Measurements from ENCODE around the gene KSR2.

DNA sequence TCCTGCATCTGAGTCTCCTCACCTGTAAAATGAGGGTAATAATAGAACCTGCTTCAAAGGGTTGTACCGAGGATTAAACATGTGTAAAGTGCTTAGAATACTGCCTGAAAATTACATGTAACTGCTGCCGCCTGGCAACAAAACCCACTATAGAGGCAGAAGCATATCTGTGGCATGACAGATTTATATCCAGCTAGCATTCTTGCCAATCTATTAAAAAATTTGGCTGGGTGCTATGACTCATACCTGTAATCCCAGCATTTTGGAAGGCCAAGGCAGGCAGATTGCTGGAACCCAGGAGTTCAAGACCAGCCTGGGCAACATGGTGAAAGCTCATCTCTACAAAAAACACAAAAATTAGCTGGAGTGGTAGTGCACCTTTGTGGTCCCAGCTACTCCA is 16.4 kb upstream of the KSR2 start:
- TF ChIP-seq, protein P1, sequence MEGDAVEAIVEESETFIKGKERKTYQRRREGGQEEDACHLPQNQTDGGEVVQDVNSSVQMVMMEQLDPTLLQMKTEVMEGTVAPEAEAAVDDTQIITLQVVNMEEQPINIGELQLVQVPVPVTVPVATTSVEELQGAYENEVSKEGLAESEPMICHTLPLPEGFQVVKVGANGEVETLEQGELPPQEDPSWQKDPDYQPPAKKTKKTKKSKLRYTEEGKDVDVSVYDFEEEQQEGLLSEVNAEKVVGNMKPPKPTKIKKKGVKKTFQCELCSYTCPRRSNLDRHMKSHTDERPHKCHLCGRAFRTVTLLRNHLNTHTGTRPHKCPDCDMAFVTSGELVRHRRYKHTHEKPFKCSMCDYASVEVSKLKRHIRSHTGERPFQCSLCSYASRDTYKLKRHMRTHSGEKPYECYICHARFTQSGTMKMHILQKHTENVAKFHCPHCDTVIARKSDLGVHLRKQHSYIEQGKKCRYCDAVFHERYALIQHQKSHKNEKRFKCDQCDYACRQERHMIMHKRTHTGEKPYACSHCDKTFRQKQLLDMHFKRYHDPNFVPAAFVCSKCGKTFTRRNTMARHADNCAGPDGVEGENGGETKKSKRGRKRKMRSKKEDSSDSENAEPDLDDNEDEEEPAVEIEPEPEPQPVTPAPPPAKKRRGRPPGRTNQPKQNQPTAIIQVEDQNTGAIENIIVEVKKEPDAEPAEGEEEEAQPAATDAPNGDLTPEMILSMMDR (conservative IDR thresholded peaks at IDR 0.05; ENCODE audit: low read depth, low read length): no peak
- TF ChIP-seq POLR2A (IDR thresholded peaks at IDR 0.05; ENCODE audit: low read depth, low read length) (no peak), FOS (IDR thresholded peaks at IDR 0.05; ENCODE audit: low read depth, low read length) (no peak), MAFK (IDR thresholded peaks at IDR 0.05; ENCODE audit: low read depth, low read length) (no peak), CEBPB (IDR thresholded peaks at IDR 0.05; ENCODE audit: low read depth, low read length) (no peak), RCOR1 (IDR thresholded peaks at IDR 0.05; ENCODE audit: insufficient replicate concordance, low read length) (no peak), CHD1 (IDR thresholded peaks at IDR 0.05; ENCODE audit: low read depth, low read length) (no peak), SMC3 (IDR thresholded peaks at IDR 0.05; ENCODE audit: low read depth, low read length) (no peak), MAZ (IDR thresholded peaks at IDR 0.05; ENCODE audit: borderline replicate concordance, low read depth, low read length) (no peak), RAD21 (IDR thresholded peaks at IDR 0.05; ENCODE audit: low read length) (no peak), NFE2L2 (IDR thresholded peaks at IDR 0.05; ENCODE audit: low read depth, low read length) (no peak)
- TF ChIP-seq, protein P2, sequence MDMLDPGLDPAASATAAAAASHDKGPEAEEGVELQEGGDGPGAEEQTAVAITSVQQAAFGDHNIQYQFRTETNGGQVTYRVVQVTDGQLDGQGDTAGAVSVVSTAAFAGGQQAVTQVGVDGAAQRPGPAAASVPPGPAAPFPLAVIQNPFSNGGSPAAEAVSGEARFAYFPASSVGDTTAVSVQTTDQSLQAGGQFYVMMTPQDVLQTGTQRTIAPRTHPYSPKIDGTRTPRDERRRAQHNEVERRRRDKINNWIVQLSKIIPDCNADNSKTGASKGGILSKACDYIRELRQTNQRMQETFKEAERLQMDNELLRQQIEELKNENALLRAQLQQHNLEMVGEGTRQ (IDR thresholded peaks at IDR 0.05; ENCODE audit: low read depth, low read length): no peak

Data from IMR-90 (cell line).